Natural killer cell (primary cell): ENCODE measurements around the gene BRD3OS. TPM values are rescaled to one million over a fixed set of nuclear protein-coding genes. Genes with fewer than 3 reads are reported as not detected.

ENCODE experiments used
- ATAC-seq, 3 donors: fragments of 150-1000 bp in 2 of 3; fragments of 200-7000 bp in 1 of 3; cut with Tn5 transposase; 1 replicate in 1 of 3; 2 replicates in 2 of 3; pipeline ENCODE4 v1.10.0; 2021; ENCODE audit warnings: mild to moderate bottlenecking in 2 of 3, moderate library complexity in 2 of 3
- DNase-seq, 2 donors: peaks; one replicate each; pipeline versions ENCODE4 v3.0.0 to v3.0.0-alpha.2; 2013 to 2021; ENCODE audit warnings: mixed read lengths in 1 of 2
- H3K27ac ChIP-seq: one replicate; pipeline ENCODE4 v1.5.1; 2013; ENCODE audit warnings: mild to moderate bottlenecking, low read length
- H3K27me3 ChIP-seq: one replicate; pipeline ENCODE4 v1.6.1; 2013; ENCODE audit warnings: low read length; ENCODE audit not compliant: control insufficient read depth, insufficient read depth
- H3K36me3 ChIP-seq: one replicate; pipeline ENCODE4 v1.6.1; 2013; ENCODE audit warnings: low read length; ENCODE audit not compliant: control insufficient read depth, insufficient read depth
- H3K4me1 ChIP-seq: one replicate; pipeline ENCODE4 v1.6.1; 2013; ENCODE audit warnings: low read length; ENCODE audit not compliant: control insufficient read depth, insufficient read depth
- H3K4me3 ChIP-seq: one replicate; pipeline ENCODE4 v1.5.1; 2013; ENCODE audit warnings: low read length
- H3K9me3 ChIP-seq: one replicate; pipeline ENCODE4 v1.6.1; 2013; ENCODE audit warnings: low read length; ENCODE audit not compliant: control insufficient read depth, insufficient read depth
- H3K27ac Mint-ChIP-seq, 2 donors: one replicate each; pipeline ENCODE4 v1.8.0; 2022; ENCODE audit warnings: mild to moderate bottlenecking in 2 of 2, mixed read lengths in 2 of 2, moderate library complexity in 1 of 2
- H3K27me3 Mint-ChIP-seq, 2 donors: one replicate each; pipeline ENCODE4 v1.8.0; 2022; ENCODE audit warnings: low read depth in 2 of 2, mixed read lengths in 2 of 2
- H3K36me3 Mint-ChIP-seq: one replicate; pipeline ENCODE4 v1.8.0; 2022; ENCODE audit warnings: mixed read lengths
- H3K4me1 Mint-ChIP-seq, 2 donors: one replicate each; pipeline ENCODE4 v1.8.0; 2022; ENCODE audit warnings: mixed read lengths in 2 of 2
- H3K4me3 Mint-ChIP-seq: one replicate; pipeline ENCODE4 v1.8.0; 2022; ENCODE audit warnings: mild to moderate bottlenecking, moderate library complexity, mixed read lengths
- H3K9me3 Mint-ChIP-seq, 2 donors: one replicate each; pipeline ENCODE4 v1.8.0; 2022; ENCODE audit warnings: mixed read lengths in 2 of 2
- CTCF ChIP-seq: fragments of 200-600 bp; IDR thresholded peaks from one replicate; pipeline ENCODE4 v1.8.0; 2022; ENCODE audit warnings: antibody characterized with exemption
- WGBS: methylation state at CpG from one replicate; pipeline ENCODE4 v1.1.7; 2013; ENCODE audit warnings: missing lambda C conversion rate; ENCODE audit not compliant: insufficient coverage; 5-methylcytosine and 5-hydroxymethylcytosine counted together
- intact Hi-C: fragments of 100-400 bp; cut with micrococcal nuclease; formaldehyde crosslinking; loops from one replicate; pipeline ENCODE4 v1.14.2; 2022
- total RNA-seq, 4 donors: library from RNA; stranded (reverse); fragments of 120-200 nt in 1 of 4; gene quantifications; one replicate each; pipeline versions ENCODE4 v1.2.3 to v1.2.4, GENCODE V29; 2013 to 2022

BRD3OS gene
- total RNA-seq, 3 donors from 2014 or later (not counting 1 experiment from before 2014, with no cell fraction given) = 5.5 to 6.8 (median 6.5) TPM

- H3K4me3 Mint-ChIP-seq = no peak overlapping the region
- H3K4me3 ChIP-seq = no peak overlapping the region
- H3K27ac Mint-ChIP-seq = no peak overlapping the region
- peaks cover 30% of the 10 kb centered on the region for H3K4me1 ChIP-seq
- H3K36me3 ChIP-seq = no peaks in the 10 kb centered on the region
- H3K9me3 ChIP-seq = no peaks in the 10 kb centered on the region
- peaks cover 0 to 7% of the 10 kb centered on the region in 2 donors for H3K4me1 Mint-ChIP-seq
- H3K36me3 Mint-ChIP-seq = no peaks in the 10 kb centered on the region
- H3K27ac ChIP-seq = no peak overlapping the region
- no peaks in the 10 kb centered on the region for H3K9me3 Mint-ChIP-seq
- no peak for DNase-seq
- intact Hi-C loops = no loop called here
- H3K27me3 Mint-ChIP-seq = peaks cover 0 to 8% of the 10 kb centered on the region in 2 donors
- H3K27me3 ChIP-seq = peaks cover 8% of the 10 kb centered on the region
- 80% methylated on average over 17 of the region's 17 CpGs for WGBS
- no peak for TF ChIP-seq CTCF
- no peak for ATAC-seq
These were observed 30.0 kb upstream of the BRD3OS start for GRCh38 chr9:133995012-133995896.

GRCh38 chr9:133996531-133997520 lies 28.5 kb upstream of the BRD3OS start:
- Histone ChIP-seq H3K36me3 (no peaks in the 10 kb centered on the region), H3K27ac (no peak overlapping the region), H3K9me3 (no peaks in the 10 kb centered on the region), H3K4me3 (no peak overlapping the region), H3K27me3 (no peaks in the 10 kb centered on the region), H3K4me1 (peaks cover 19% of the 10 kb centered on the region)
- H3K27me3 Mint-ChIP-seq = peaks cover 0 to 4% of the 10 kb centered on the region in 2 donors
- no peaks in the 10 kb centered on the region for H3K9me3 Mint-ChIP-seq
- ATAC-seq (no peak), DNase-seq (no peak)
- intact Hi-C loops = no loop called here
- WGBS = 70% methylated on average over 24 of the region's 24 CpGs
- H3K4me3 Mint-ChIP-seq = no peak overlapping the region
- TF ChIP-seq CTCF = no peak
- H3K27ac Mint-ChIP-seq = no peak overlapping the region
- H3K36me3 Mint-ChIP-seq = no peaks in the 10 kb centered on the region
- H3K4me1 Mint-ChIP-seq = peaks cover 0 to 7% of the 10 kb centered on the region in 2 donors

GRCh38 chr9:133997584-133997983 lies 27.7 kb upstream of the BRD3OS start:
- H3K27ac ChIP-seq = no peak overlapping the region
- Mint-ChIP-seq H3K27ac (no peak overlapping the region), H3K9me3 (no peaks in the 10 kb centered on the region), H3K4me1 (peaks cover 0 to 7% of the 10 kb centered on the region in 2 donors), H3K27me3 (peaks cover 0 to 4% of the 10 kb centered on the region in 2 donors), H3K4me3 (no peak overlapping the region), H3K36me3 (no peaks in the 10 kb centered on the region)
- no peaks in the 10 kb centered on the region for H3K27me3 ChIP-seq
- 86% methylated on average over 2 of the region's 2 CpGs for WGBS
- no peak for ATAC-seq
- peaks cover 19% of the 10 kb centered on the region for H3K4me1 ChIP-seq
- DNase-seq = no peak
- intact Hi-C loops = no loop called here
- H3K36me3 ChIP-seq = no peaks in the 10 kb centered on the region
- no peak for TF ChIP-seq CTCF
- no peaks in the 10 kb centered on the region for H3K9me3 ChIP-seq
- no peak overlapping the region for H3K4me3 ChIP-seq
